ENCODE measurements around the gene ROR2. TPM values are rescaled to one million over a fixed set of nuclear protein-coding genes. Genes with fewer than 3 reads are reported as not detected.

Gene ROR2
- total RNA-seq, 1 donor from 2014 or later, result 0.32 TPM

GRCh38 chr9:91606255-91606995 lies 343.6 kb downstream of the ROR2 start:
- no peak overlapping the region for H3K4me3 ChIP-seq
- H3K4me1 ChIP-seq, result no peaks in the 10 kb centered on the region
- DNase-seq (ENCODE audit: low spot score in 2 of 2), result no peak
- intact Hi-C loops (cut with DNase I), result no loop called here
- H3K9me3 ChIP-seq, result no peaks in the 10 kb centered on the region
- TF ChIP-seq CTCF (IDR thresholded peaks at IDR 0.05), result no peak
- H3K27ac ChIP-seq, result no peak overlapping the region
- H3K36me3 ChIP-seq, result no peaks in the 10 kb centered on the region
- no peaks in the 10 kb centered on the region for H3K27me3 ChIP-seq

GRCh38 chr9:91604451-91605179 lies 345.4 kb downstream of the ROR2 start:
- Histone ChIP-seq H3K27ac (no peak overlapping the region), H3K4me1 (no peaks in the 10 kb centered on the region), H3K27me3 (no peaks in the 10 kb centered on the region), H3K36me3 (no peaks in the 10 kb centered on the region), H3K9me3 (no peaks in the 10 kb centered on the region), H3K4me3 (no peak overlapping the region)
- DNase-seq (ENCODE audit: low spot score in 2 of 2), result no peak
- intact Hi-C loops (cut with DNase I), result no loop called here
- TF ChIP-seq CTCF (IDR thresholded peaks at IDR 0.05), result no peak

GRCh38 chr9:91603932-91604331 lies 346.1 kb downstream of the ROR2 start:
- intact Hi-C loops (cut with DNase I), result no loop called here
- DNase-seq (ENCODE audit: low spot score in 2 of 2), result no peak
- TF ChIP-seq CTCF (IDR thresholded peaks at IDR 0.05), result no peak
- Histone ChIP-seq H3K36me3 (no peaks in the 10 kb centered on the region), H3K4me1 (no peaks in the 10 kb centered on the region), H3K9me3 (no peaks in the 10 kb centered on the region), H3K4me3 (no peak overlapping the region), H3K27me3 (no peaks in the 10 kb centered on the region), H3K27ac (no peak overlapping the region)

- DNase-seq (ENCODE audit: low spot score in 2 of 2), result no peak
Measured at GRCh38 chr9:91599564-91599963, 350.5 kb downstream of the ROR2 start.

GRCh38 chr9:91591627-91592026 lies 358.4 kb downstream of the ROR2 start:
- no peaks in the 10 kb centered on the region for H3K36me3 ChIP-seq
- TF ChIP-seq CTCF (IDR thresholded peaks at IDR 0.05), result no peak
- no peaks in the 10 kb centered on the region for H3K9me3 ChIP-seq
- DNase-seq (ENCODE audit: low spot score in 2 of 2), result no peak
- no peaks in the 10 kb centered on the region for H3K4me1 ChIP-seq
- no peak overlapping the region for H3K27ac ChIP-seq
- no peaks in the 10 kb centered on the region for H3K27me3 ChIP-seq
- intact Hi-C loops (cut with DNase I), result no loop called here
- no peak overlapping the region for H3K4me3 ChIP-seq

More at GRCh38 chr9:91599564-91599963, 350.5 kb downstream of the ROR2 start:
- H3K27me3 ChIP-seq, result no peaks in the 10 kb centered on the region
- H3K4me1 ChIP-seq, result no peaks in the 10 kb centered on the region
- H3K4me3 ChIP-seq, result no peak overlapping the region
- no peaks in the 10 kb centered on the region for H3K9me3 ChIP-seq
- H3K27ac ChIP-seq, result no peak overlapping the region
- intact Hi-C loops (cut with DNase I), result no loop called here
- no peaks in the 10 kb centered on the region for H3K36me3 ChIP-seq
- TF ChIP-seq CTCF (IDR thresholded peaks at IDR 0.05), result no peak

Measured in ascending aorta (tissue), 2 donors.